Thyroid gland (tissue), 4 donors: Measurements from ENCODE around the gene FSTL4.

ENCODE experiments used
- POLR2A ChIP-seq, 2 donors: fragments of 450-650 bp; IDR thresholded peaks; one replicate each; pipeline ENCODE4 v1.6.1; 2017; ENCODE audit warnings: antibody characterized with exemption in 2 of 2, mild to moderate bottlenecking in 2 of 2, moderate library complexity in 1 of 2
- TF ChIP-seq, protein P1 (sequence below), 6 experiments: fragments of 200-600 bp in 3 of 6; fragments of 450-650 bp in 3 of 6; sonication (generic) in 3 of 6; IDR thresholded peaks; one replicate each; pipeline ENCODE4 v1.5.1; 2016 to 2019; ENCODE audit warnings: antibody characterized with exemption in 6 of 6, mild to moderate bottlenecking in 2 of 6, inconsistent platforms in 1 of 6, moderate library complexity in 1 of 6

DNA sequence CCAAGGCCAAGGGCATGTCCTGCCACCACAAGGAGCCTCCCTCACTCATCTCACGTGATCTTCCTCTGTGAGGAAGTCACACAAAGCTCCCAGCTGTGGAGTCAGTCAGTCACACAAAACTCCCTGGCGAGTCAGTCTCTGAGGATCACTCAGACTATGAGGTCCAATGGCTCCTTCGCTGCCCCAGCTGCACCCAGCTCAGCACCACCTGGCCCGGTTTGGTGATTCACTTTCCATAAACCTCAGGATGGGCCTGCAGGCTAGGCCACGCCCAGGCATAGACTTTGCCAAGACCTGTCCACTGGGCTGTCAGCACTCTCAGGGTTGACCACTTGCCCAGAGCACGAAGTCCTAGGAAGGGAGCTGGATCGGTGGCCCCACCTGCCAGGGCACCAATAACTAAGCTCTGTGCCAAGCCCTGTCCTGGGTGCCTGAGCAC lies 326.7 kb downstream of the FSTL4 start:
- TF ChIP-seq, protein P1, sequence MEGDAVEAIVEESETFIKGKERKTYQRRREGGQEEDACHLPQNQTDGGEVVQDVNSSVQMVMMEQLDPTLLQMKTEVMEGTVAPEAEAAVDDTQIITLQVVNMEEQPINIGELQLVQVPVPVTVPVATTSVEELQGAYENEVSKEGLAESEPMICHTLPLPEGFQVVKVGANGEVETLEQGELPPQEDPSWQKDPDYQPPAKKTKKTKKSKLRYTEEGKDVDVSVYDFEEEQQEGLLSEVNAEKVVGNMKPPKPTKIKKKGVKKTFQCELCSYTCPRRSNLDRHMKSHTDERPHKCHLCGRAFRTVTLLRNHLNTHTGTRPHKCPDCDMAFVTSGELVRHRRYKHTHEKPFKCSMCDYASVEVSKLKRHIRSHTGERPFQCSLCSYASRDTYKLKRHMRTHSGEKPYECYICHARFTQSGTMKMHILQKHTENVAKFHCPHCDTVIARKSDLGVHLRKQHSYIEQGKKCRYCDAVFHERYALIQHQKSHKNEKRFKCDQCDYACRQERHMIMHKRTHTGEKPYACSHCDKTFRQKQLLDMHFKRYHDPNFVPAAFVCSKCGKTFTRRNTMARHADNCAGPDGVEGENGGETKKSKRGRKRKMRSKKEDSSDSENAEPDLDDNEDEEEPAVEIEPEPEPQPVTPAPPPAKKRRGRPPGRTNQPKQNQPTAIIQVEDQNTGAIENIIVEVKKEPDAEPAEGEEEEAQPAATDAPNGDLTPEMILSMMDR (IDR thresholded peaks at IDR 0.05) = no peak
- TF ChIP-seq POLR2A (IDR thresholded peaks at IDR 0.05) = no peak
